GM21423 (cell line): ENCODE data around the gene NCAM1.

Source experiments
- ATAC-seq: cut with Tn5 transposase; IDR thresholded peaks from one replicate; pipeline ENCODE4 v1.9.1; 2021; ENCODE audit warnings: mild to moderate bottlenecking, moderate library complexity; ENCODE audit not compliant: unreplicated experiment

NCAM1 gene

GRCh38 chr11:113163291-113164030 lies 202.2 kb downstream of the NCAM1 start:
- ATAC-seq = no peak

GRCh38 chr11:113166280-113166679 lies 205.1 kb downstream of the NCAM1 start:
- ATAC-seq = no peak

GRCh38 chr11:113167599-113167998 lies 206.4 kb downstream of the NCAM1 start:
- no peak for ATAC-seq

GRCh38 chr11:113168354-113169342 lies 207.4 kb downstream of the NCAM1 start:
- ATAC-seq = no peak

GRCh38 chr11:113172382-113172951 lies 211.2 kb downstream of the NCAM1 start:
- no peak for ATAC-seq

GRCh38 chr11:113173126-113173525 lies 211.9 kb downstream of the NCAM1 start:
- no peak for ATAC-seq

GRCh38 chr11:113174882-113175281 lies 213.7 kb downstream of the NCAM1 start:
- no peak for ATAC-seq

- no peak for ATAC-seq
Measured at GRCh38 chr11:113176599-113177360, 215.6 kb downstream of the NCAM1 start.

- ATAC-seq = no peak
Measured at GRCh38 chr11:113177671-113178070, 216.5 kb downstream of the NCAM1 start.

GRCh38 chr11:113178381-113179070 lies 217.3 kb downstream of the NCAM1 start:
- ATAC-seq = no peak

- ATAC-seq = no peak
Measured at GRCh38 chr11:113179181-113179704, 218.0 kb downstream of the NCAM1 start.

- ATAC-seq = no peak
Measured at GRCh38 chr11:113181094-113181493, 219.9 kb downstream of the NCAM1 start.

- no peak for ATAC-seq
Measured at GRCh38 chr11:113182288-113182687, 221.1 kb downstream of the NCAM1 start.

- ATAC-seq = no peak
Measured at GRCh38 chr11:113184498-113184897, 223.3 kb downstream of the NCAM1 start.

- no peak for ATAC-seq
Measured at GRCh38 chr11:113188371-113188834, 227.2 kb downstream of the NCAM1 start.

GRCh38 chr11:113189909-113190667 lies 228.9 kb downstream of the NCAM1 start:
- no peak for ATAC-seq

- no peak for ATAC-seq
Measured at GRCh38 chr11:113192121-113192925, 231.1 kb downstream of the NCAM1 start.

GRCh38 chr11:113193016-113193415 lies 231.8 kb downstream of the NCAM1 start:
- no peak for ATAC-seq
